H1 (cell line): Measurements from ENCODE around the gene COBLL1. TPM values are rescaled to one million over a fixed set of nuclear protein-coding genes. Genes with fewer than 3 reads are reported as not detected.

Experiments used
- CTCF ChIA-PET: fragments of 300-600 bp; sonication (Branson Sonifier 250); formaldehyde crosslinking; loops from one replicate; lab custom pipeline; 2021; ENCODE audit not compliant: partially characterized antibody; lab: Charles Lee
- POLR2A ChIA-PET: fragments of 300-600 bp; sonication (Branson Sonifier 250); formaldehyde crosslinking; loops from one replicate; lab custom pipeline; 2021; ENCODE audit warnings: inconsistent platforms; ENCODE audit not compliant: partially characterized antibody; lab: Charles Lee
- DNase-seq, 2 experiments: peaks; one replicate each; pipeline versions ENCODE4 v3.0.0 to v3.0.0-alpha.2; 2010 to 2022; ENCODE audit warnings: low spot score in 2 of 2, low read depth in 1 of 2, mixed read lengths in 1 of 2
- FAIRE-seq: peaks from 2 replicates; lab custom pipeline; 2011; peaks lifted over from hg19 to GRCh38; lab: Jason Lieb, UNC
- H2AFZ ChIP-seq: 2 replicates; pipeline ENCODE4 v1.8.1; 2012; ENCODE audit warnings: low read length, inconsistent platforms
- H2AK5ac ChIP-seq: 2 replicates; pipeline ENCODE4 v1.6.1; 2013; ENCODE audit warnings: low read depth, low read length
- H2BK120ac ChIP-seq: replicated peaks from 2 replicates; pipeline ENCODE3; 2013; ENCODE audit warnings: low read depth, low read length, inconsistent platforms
- H2BK12ac ChIP-seq: 2 replicates; pipeline ENCODE4 v1.6.1; 2013; ENCODE audit warnings: low read depth, low read length
- H2BK15ac ChIP-seq: 2 replicates; pipeline ENCODE4 v1.6.1; 2013; ENCODE audit warnings: low read length
- H2BK20ac ChIP-seq: 2 replicates; pipeline ENCODE4 v1.6.1; 2013; ENCODE audit warnings: low read length
- H2BK5ac ChIP-seq: 2 replicates; pipeline ENCODE4 v1.6.1; 2013; ENCODE audit warnings: low read depth, low read length
- H3K14ac ChIP-seq: 2 replicates; pipeline ENCODE4 v1.6.1; 2013; ENCODE audit warnings: inconsistent platforms; ENCODE audit not compliant: insufficient read length
- H3K18ac ChIP-seq: 2 replicates; pipeline ENCODE4 v1.6.1; 2013; ENCODE audit warnings: low read length; ENCODE audit errors: extremely low read depth
- H3K23ac ChIP-seq: 2 replicates; pipeline ENCODE4 v1.6.1; 2013; ENCODE audit warnings: inconsistent platforms; ENCODE audit not compliant: insufficient read length
- H3K23me2 ChIP-seq: 2 replicates; pipeline ENCODE4 v1.6.1; 2013; ENCODE audit warnings: low read depth, low read length
- H3K27ac ChIP-seq: 2 replicates; pipeline ENCODE4 v1.6.1; 2011; ENCODE audit warnings: low read depth, low read length, inconsistent platforms
- H3K27me3 ChIP-seq, 4 experiments: replicated peaks in 1 of 4; 1 replicate in 1 of 4; 2 replicates in 3 of 4; pipeline versions ENCODE4 v1.6.1 to v1.8.1; 2011 to 2013; ENCODE audit warnings: low read length in 3 of 4, mild to moderate bottlenecking in 3 of 4, inconsistent platforms in 2 of 4, mixed read lengths in 2 of 4, moderate library complexity in 1 of 4; ENCODE audit not compliant: control insufficient read depth in 3 of 4, insufficient read depth in 3 of 4; ENCODE audit errors: extremely low read depth in 1 of 4
- H3K36me3 ChIP-seq, 4 experiments: 2 replicates each; pipeline versions ENCODE4 v1.6.1 to v1.8.1; 2011 to 2013; ENCODE audit warnings: mild to moderate bottlenecking in 4 of 4, low read length in 3 of 4, moderate library complexity in 2 of 4, control low read depth in 1 of 4, inconsistent platforms in 1 of 4; ENCODE audit not compliant: insufficient read depth in 4 of 4, control insufficient read depth in 2 of 4
- H3K4ac ChIP-seq: replicated peaks from 2 replicates; pipeline ENCODE3; 2013; ENCODE audit warnings: low read length, low read depth, mixed read lengths, inconsistent platforms; ENCODE audit not compliant: insufficient read length
- H3K4me1 ChIP-seq, 4 experiments: replicated peaks in 1 of 4; 1 replicate in 1 of 4; 2 replicates in 3 of 4; pipeline versions ENCODE4 v1.6.1 to v1.8.1; 2011 to 2013; ENCODE audit warnings: low read length in 3 of 4, inconsistent platforms in 2 of 4, mixed read lengths in 1 of 4; ENCODE audit not compliant: insufficient read depth in 4 of 4, control insufficient read depth in 3 of 4
- H3K4me2 ChIP-seq, 2 experiments: 2 replicates each; pipeline versions ENCODE4 v1.6.1 to v1.8.1; 2011 to 2013; ENCODE audit warnings: low read depth in 2 of 2, low read length in 2 of 2, control low read depth in 1 of 2, inconsistent platforms in 1 of 2, mild to moderate bottlenecking in 1 of 2; ENCODE audit not compliant: insufficient read depth in 1 of 2
- H3K4me3 ChIP-seq, 4 experiments: fragments of 200-600, 300-600 bp in 1 of 4; sonication (generic), shearing (Covaris generic), sonication (Bioruptor Twin) in 1 of 4; 2 replicates each; pipeline versions ENCODE4 v1.5.1 to v1.8.1; 2011 to 2016; ENCODE audit warnings: low read length in 4 of 4, low read depth in 3 of 4, control low read depth in 2 of 4, inconsistent platforms in 2 of 4, mild to moderate bottlenecking in 2 of 4, mixed read lengths in 1 of 4, moderate library complexity in 1 of 4; ENCODE audit not compliant: insufficient read depth in 2 of 4; ENCODE audit errors: extremely low read depth in 1 of 4
- H3K56ac ChIP-seq: replicated peaks from 2 replicates; pipeline ENCODE3; 2013; ENCODE audit warnings: low read depth, mild to moderate bottlenecking, mixed read lengths, low read length, inconsistent platforms; ENCODE audit not compliant: insufficient read length
- H3K79me1 ChIP-seq: 2 replicates; pipeline ENCODE4 v1.6.1; 2013; ENCODE audit warnings: low read depth, low read length, control low read depth
- H3K79me2 ChIP-seq, 2 experiments: 2 replicates each; pipeline versions ENCODE4 v1.6.1 to v1.8.1; 2012 to 2013; ENCODE audit warnings: low read length in 2 of 2, mild to moderate bottlenecking in 2 of 2, inconsistent platforms in 1 of 2; ENCODE audit not compliant: insufficient read depth in 2 of 2, control insufficient read depth in 1 of 2
- H3K9ac ChIP-seq, 4 experiments: replicated peaks in 1 of 4; 1 replicate in 1 of 4; 2 replicates in 3 of 4; pipeline versions ENCODE4 v1.6.1 to v1.8.1; 2011 to 2013; ENCODE audit warnings: low read depth in 3 of 4, low read length in 3 of 4, control low read depth in 2 of 4, mild to moderate bottlenecking in 2 of 4, moderate library complexity in 2 of 4, inconsistent platforms in 1 of 4; ENCODE audit errors: extremely low read depth in 1 of 4
- H3K9me3 ChIP-seq, 2 experiments: 2 replicates each; pipeline versions ENCODE4 v1.6.1 to v1.8.1; 2012 to 2013; ENCODE audit warnings: mild to moderate bottlenecking in 2 of 2, moderate library complexity in 2 of 2, control low read depth in 1 of 2, inconsistent platforms in 1 of 2, low read depth in 1 of 2, low read length in 1 of 2, mixed read lengths in 1 of 2; ENCODE audit not compliant: insufficient read depth in 2 of 2
- H4K20me1 ChIP-seq, 2 experiments: replicated peaks in 1 of 2; 2 replicates each; pipeline versions ENCODE3 to v1.8.1; 2011 to 2013; ENCODE audit warnings: inconsistent platforms in 2 of 2, low read length in 2 of 2, mild to moderate bottlenecking in 1 of 2; ENCODE audit not compliant: insufficient read depth in 2 of 2, control insufficient read depth in 1 of 2
- H4K5ac ChIP-seq: 2 replicates; pipeline ENCODE4 v1.6.1; 2013; ENCODE audit warnings: low read length, low read depth, mixed read lengths, inconsistent platforms; ENCODE audit not compliant: insufficient read length
- H4K8ac ChIP-seq: 2 replicates; pipeline ENCODE4 v1.8.0; 2013; ENCODE audit warnings: mild to moderate bottlenecking, moderate library complexity, low read length, inconsistent platforms; ENCODE audit not compliant: insufficient read depth; ENCODE audit errors: extremely low read depth
- H4K91ac ChIP-seq: replicated peaks from 2 replicates; pipeline ENCODE3; 2013; ENCODE audit warnings: low read length, mixed read lengths, inconsistent platforms; ENCODE audit not compliant: insufficient read length
- ATF2 ChIP-seq: IDR thresholded peaks from 2 replicates; pipeline ENCODE4 v1.6.1; 2012; ENCODE audit warnings: low read length, inconsistent platforms
- CBX5 ChIP-seq: fragments of 300-800, 300-1000 bp; sonication (generic); IDR thresholded peaks from 2 replicates; pipeline ENCODE4 v1.7.1; 2016; ENCODE audit warnings: antibody characterized with exemption, low read length, low read depth
- CREB1 ChIP-seq: IDR thresholded peaks from 2 replicates; pipeline ENCODE4 v1.6.1; 2012; ENCODE audit warnings: inconsistent platforms
- EGR1 ChIP-seq: IDR thresholded peaks from 2 replicates; pipeline ENCODE4 v1.6.1; 2011; ENCODE audit warnings: low read depth, low read length, borderline replicate concordance
- EZH2 ChIP-seq: fragments of 200-600 bp; sonication (generic); IDR thresholded peaks from 2 replicates; pipeline ENCODE4 v1.7.1; 2012; ENCODE audit warnings: low read depth, mild to moderate bottlenecking, moderate library complexity, low read length, inconsistent platforms; ENCODE audit not compliant: severe bottlenecking
- GABPA ChIP-seq: IDR thresholded peaks from 2 replicates; pipeline ENCODE4 v1.6.1; 2011; ENCODE audit warnings: mild to moderate bottlenecking, low read length, moderate library complexity, borderline replicate concordance; ENCODE audit not compliant: insufficient read depth
- KDM5A ChIP-seq: fragments of 200-600 bp; IDR thresholded peaks from 2 replicates; pipeline ENCODE4 v1.7.1; 2012; ENCODE audit warnings: mild to moderate bottlenecking, low read length, inconsistent platforms, mixed read lengths
- POU5F1 ChIP-seq: IDR thresholded peaks from 2 replicates; pipeline ENCODE4 v1.6.1; 2011; ENCODE audit warnings: low read depth, mild to moderate bottlenecking, low read length, moderate library complexity
- SIN3A ChIP-seq, 2 experiments: IDR thresholded peaks in 1 of 2; conservative IDR thresholded peaks in 1 of 2; 2 replicates each; pipeline ENCODE4 v1.6.1; 2011 to 2012; ENCODE audit warnings: low read length in 2 of 2, improper control_type of control experiment in 1 of 2, low read depth in 1 of 2, mild to moderate bottlenecking in 1 of 2
- USF2 ChIP-seq: IDR thresholded peaks from 2 replicates; pipeline ENCODE4 v1.6.1; 2011; ENCODE audit warnings: low read length, improper control_type of control experiment
- whole genome bisulfite sequencing, 2 experiments: shearing (Covaris generic) in 1 of 2; methylation state at CpG; one replicate each; pipeline versions ENCODE4 v1.1.6 to v1.1.7; 2013 to 2015; ENCODE audit warnings: low lambda C conversion rate in 2 of 2, mixed read lengths in 2 of 2, inconsistent platforms in 1 of 2, low coverage in 1 of 2, missing lambda C conversion rate in 1 of 2; ENCODE audit not compliant: insufficient replicate concordance in 2 of 2, insufficient coverage in 1 of 2, insufficient read length in 1 of 2; ENCODE audit errors: extremely low coverage in 1 of 2, missing lambda C conversion rate in 1 of 2; 5-methylcytosine and 5-hydroxymethylcytosine counted together
- polyA plus RNA-seq, 7 experiments: library from polyadenylated mRNA; depleted of rRNA in 3 of 7; stranded (reverse) in 5 of 7; unstranded in 2 of 7; fragments of >200 nt in 5 of 7; fragments of 200-250 nt in 2 of 7; gene quantifications; 1 replicate in 5 of 7; 2 replicates in 1 of 7; 4 replicates in 1 of 7; pipeline versions ENCODE4 v1.2.1 to v1.2.3, GENCODE V29; 2011 to 2013; ENCODE audit warnings: missing spikeins in 2 of 7, mixed read lengths in 2 of 7
- total RNA-seq: library from RNA; stranded (reverse); fragmentation: NEBNext Ultra II Directional; extraction: Animal tissue kit (Norgen Biotek cat#: 25700); gene quantifications from 2 replicates; pipeline ENCODE4 v1.2.1, GENCODE V29; 2021

COBLL1 gene
- total and polyA plus RNA-seq, 2 of the 8 experiments (the other 6 are each of a cell fraction or from before 2014, with no cell fraction given), result 2.2 to 6.2 TPM

GRCh38 chr2:164815071-164815793 lies 26.4 kb downstream of the COBLL1 start:
- Histone ChIP-seq H3K14ac (no peak overlapping the region), H2AK5ac (no peak overlapping the region), H3K9ac (no peak overlapping the region), H2BK12ac (no peak overlapping the region), H3K4me1 (no peaks in the 10 kb centered on the region), H3K4me3 (no peak overlapping the region), H3K27ac (no peak overlapping the region), H3K79me2 (no peaks in the 10 kb centered on the region), H3K4ac (no peak overlapping the region), H3K23ac (no peak overlapping the region), H4K8ac (no peak overlapping the region), H2BK120ac (no peak overlapping the region), H3K9me3 (no peaks in the 10 kb centered on the region), H3K56ac (no peak overlapping the region), H3K79me1 (no peaks in the 10 kb centered on the region), H4K91ac (no peak overlapping the region), H3K23me2 (no peaks in the 10 kb centered on the region), H2BK5ac (no peak overlapping the region), H3K36me3 (no peaks in the 10 kb centered on the region), H2AFZ (no peak overlapping the region), H3K4me2 (no peak overlapping the region), H4K20me1 (no peaks in the 10 kb centered on the region), H4K5ac (no peak overlapping the region), H3K27me3 (no peaks in the 10 kb centered on the region), H2BK20ac (no peak overlapping the region), H2BK15ac (no peak overlapping the region), H3K18ac (no peak overlapping the region)
- DNase-seq (no peak), FAIRE-seq (no peak)
- ChIA-PET CTCF (interaction anchor here (1.2 kb wide), 1 partner anchor 16 kb away, joined by 3 read pairs; no protein-coding TSS in a partner anchor), POLR2A (no interaction called here)
- 92% methylated on average over 3 of the region's 3 CpGs; no CpG with 5 or more reads in 1 of the 2 experiments for WGBS, 2 experiments
- no peak for TF ChIP-seq EZH2
- TF ChIP-seq GABPA, result no peak
- TF ChIP-seq USF2, result no peak
- TF ChIP-seq CREB1, result no peak
- no peak for TF ChIP-seq SIN3A (conservative IDR thresholded peaks at IDR 0.05 in 1 of 2, IDR thresholded peaks at IDR 0.05 in 1 of 2; ENCODE audit: low read depth in 1 of 2, low read length in 2 of 2)
- TF ChIP-seq EGR1, result no peak
- no peak for TF ChIP-seq POU5F1
- TF ChIP-seq ATF2, result no peak
- TF ChIP-seq KDM5A, result no peak
- no peak for TF ChIP-seq CBX5
